SK-N-MC (cell line): ENCODE results near the gene NANOS3.

Source experiments
- EZH2 ChIP-seq: fragments of 200-600 bp; sonication (generic); IDR thresholded peaks from one replicate; pipeline ENCODE4 v1.6.1; 2017; ENCODE audit warnings: antibody characterized with exemption
- FOXP2 ChIP-seq: optimal IDR thresholded peaks from 2 replicates; pipeline ENCODE3; 2011; ENCODE audit warnings: mild to moderate bottlenecking, moderate library complexity; ENCODE audit not compliant: insufficient read depth; ENCODE audit errors: extremely low read length, control extremely low read depth
- POLR2AphosphoS5 ChIP-seq: IDR thresholded peaks from 2 replicates; pipeline ENCODE4 v1.6.1; 2012; ENCODE audit warnings: mild to moderate bottlenecking, low read depth, low read length, borderline replicate concordance

GRCh38 chr19:13839938-13840304 lies 37.0 kb upstream of the NANOS3 start:
- no peak; the same call in none of the 2 replicates for TF ChIP-seq POLR2AphosphoS5
- no peak for TF ChIP-seq EZH2
- no peak for TF ChIP-seq FOXP2
